HepG2 (cell line): ENCODE results near the gene SETD2. TPM values are rescaled to one million over a fixed set of nuclear protein-coding genes. Genes with fewer than 3 reads are reported as not detected.

ENCODE experiments used
- ATAC-seq: fragments of 200-7000 bp; cut with Tn5 transposase; 3 replicates; pipeline ENCODE4 v1.9.1; 2020; ENCODE audit warnings: mild to moderate bottlenecking, moderate library complexity
- BruUV-seq: library from RNA; stranded (reverse); fragments of 400-500 nt; replicated peaks from 2 replicates; lab custom pipeline; 2021; lab: Mats Ljungman, UMichigan
- CTCF ChIA-PET: fragments of 300-600 bp; formaldehyde crosslinking; extraction: SDS; loops from one replicate; lab custom pipeline; 2021; ENCODE audit warnings: low total read pairs, inconsistent platforms, low intra/inter-chr PET ratio; lab: Yijun Ruan, JAX
- POLR2A ChIA-PET: fragments of 350-600 bp; sonication (Branson Sonifier 250); formaldehyde crosslinking; loops from one replicate; lab custom pipeline; 2020; ENCODE audit warnings: antibody characterized with exemption, inconsistent platforms; lab: Yijun Ruan, JAX
- DNase-seq: peaks from one replicate; pipeline ENCODE4 v3.0.0-alpha.2; 2015; ENCODE audit warnings: low spot score
- FAIRE-seq: peaks from 3 replicates; lab custom pipeline; 2011; peaks lifted over from hg19 to GRCh38; lab: Jason Lieb, UNC
- H2AFZ ChIP-seq: one replicate; pipeline ENCODE4 v1.6.1; 2011; ENCODE audit warnings: low read length, inconsistent platforms
- H3K27ac ChIP-seq: fragments of 300-600 bp; 3 replicates; pipeline ENCODE4 v1.8.0; 2011; ENCODE audit warnings: mixed run types, mild to moderate bottlenecking, mixed read lengths, low read length, inconsistent platforms; ENCODE audit not compliant: insufficient read depth; ENCODE audit errors: extremely low read length
- H3K27me3 ChIP-seq, 2 experiments: fragments of 200-600 bp in 1 of 2; 2 replicates in 1 of 2; 3 replicates in 1 of 2; pipeline versions ENCODE4 v1.6.0 to v1.8.0; 2011; ENCODE audit warnings: low read length in 2 of 2, mild to moderate bottlenecking in 2 of 2, moderate library complexity in 2 of 2, inconsistent platforms in 1 of 2; ENCODE audit not compliant: insufficient read depth in 2 of 2, control insufficient read depth in 1 of 2
- H3K36me3 ChIP-seq, 2 experiments: fragments of 200-600 bp in 1 of 2; replicated peaks in 1 of 2; 2 replicates in 1 of 2; 3 replicates in 1 of 2; pipeline versions ENCODE4 v1.5.1 to v1.8.0; 2011; ENCODE audit warnings: low read length in 2 of 2, inconsistent platforms in 1 of 2; ENCODE audit not compliant: insufficient read depth in 2 of 2, control insufficient read depth in 1 of 2
- H3K4me1 ChIP-seq: 2 replicates; pipeline ENCODE4 v1.5.1; 2012; ENCODE audit warnings: low read length, inconsistent platforms; ENCODE audit not compliant: insufficient read depth
- H3K4me2 ChIP-seq: 2 replicates; pipeline ENCODE4 v1.6.0; 2011; ENCODE audit warnings: low read depth, low read length, inconsistent platforms
- H3K4me3 ChIP-seq, 3 experiments: fragments of 200-600 bp in 1 of 3; sonication (generic), shearing (Covaris generic) in 1 of 3; replicated peaks in 1 of 3; 2 replicates each; pipeline ENCODE4 v1.5.1; 2011 to 2016; ENCODE audit warnings: low read length in 3 of 3, inconsistent platforms in 2 of 3, low read depth in 2 of 3, mild to moderate bottlenecking in 2 of 3, control low read depth in 1 of 3, mixed read lengths in 1 of 3; ENCODE audit not compliant: insufficient read depth in 1 of 3
- H3K79me2 ChIP-seq: one replicate; pipeline ENCODE4 v1.6.1; 2011; ENCODE audit warnings: low read length, inconsistent platforms; ENCODE audit not compliant: insufficient read depth
- H3K9ac ChIP-seq: 2 replicates; pipeline ENCODE4 v1.6.0; 2011; ENCODE audit warnings: mild to moderate bottlenecking, low read depth, low read length, inconsistent platforms; ENCODE audit not compliant: insufficient read depth
- H3K9me3 ChIP-seq: 2 replicates; pipeline ENCODE4 v1.5.1; 2012; ENCODE audit warnings: mild to moderate bottlenecking, low read length
- H4K20me1 ChIP-seq: 2 replicates; pipeline ENCODE4 v1.6.0; 2011; ENCODE audit warnings: inconsistent platforms, mild to moderate bottlenecking, low read length, moderate library complexity; ENCODE audit not compliant: insufficient read depth
- AHDC1 ChIP-seq: sonication (generic); formaldehyde crosslinking; IDR thresholded peaks from 2 replicates; pipeline ENCODE4 v1.5.1; 2020; ENCODE audit warnings: mild to moderate bottlenecking, missing genetic modification reagents, borderline replicate concordance
- ASH2L ChIP-seq: fragments of 300-600, 200-600 bp; sonication (generic); IDR thresholded peaks from 2 replicates; pipeline ENCODE4 v1.7.0; 2017; ENCODE audit warnings: low read depth, mild to moderate bottlenecking, moderate library complexity, mixed read lengths, low read length; ENCODE audit not compliant: insufficient read length
- MAFK ChIP-seq, 2 experiments: IDR thresholded peaks in 1 of 2; conservative IDR thresholded peaks in 1 of 2; 2 replicates each; pipeline ENCODE4 v1.6.1; 2011; ENCODE audit warnings: improper control_type of control experiment in 2 of 2, low read length in 2 of 2
- RARA ChIP-seq: IDR thresholded peaks from 2 replicates; pipeline ENCODE4 v1.6.1; 2016; ENCODE audit warnings: missing genetic modification reagents, missing compliant biosample characterization
- ZBED4 ChIP-seq: sonication (generic); formaldehyde crosslinking; IDR thresholded peaks from 2 replicates; pipeline ENCODE4 v1.4.0; 2020; ENCODE audit warnings: missing genetic modification reagents, borderline replicate concordance
- ZMYM3 ChIP-seq: sonication (generic); formaldehyde crosslinking; IDR thresholded peaks from 2 replicates; pipeline ENCODE4 v1.5.1; 2020; ENCODE audit warnings: mild to moderate bottlenecking, missing genetic modification reagents
- WGBS: methylation state at CpG from one replicate; pipeline ENCODE4 v1.1.6; 2017; ENCODE audit warnings: low lambda C conversion rate; 5-methylcytosine and 5-hydroxymethylcytosine counted together
- in situ Hi-C: cut with HindIII; loops from 2 replicates; pipeline ENCODE4 v1.10.0; 2017; ENCODE audit warnings: low pct_unique_long_range_greater_than_20kb; ENCODE audit not compliant: extremely low pct_ligation_motif_present
- intact Hi-C: fragments of 100-400 bp; cut with micrococcal nuclease; formaldehyde crosslinking; loops from one replicate; pipeline ENCODE4 v1.10.0; 2022; ENCODE audit not compliant: unreplicated experiment
- polyA plus RNA-seq, 8 experiments: library from polyadenylated mRNA; depleted of rRNA in 3 of 8; stranded (reverse) in 7 of 8; unstranded in 1 of 8; fragments of >200 nt; fragmentation: Illumina TruSeq in 4 of 8; extraction: Trizol in 4 of 8; gene quantifications; 2 replicates each; pipeline versions ENCODE4 v1.2.1 to v1.2.3, GENCODE V29; 2011 to 2016; ENCODE audit warnings: low read depth in 4 of 8, missing spikeins in 1 of 8, mixed read lengths in 1 of 8; ENCODE audit not compliant: insufficient read depth in 1 of 8
- total RNA-seq, 5 experiments: library from RNA; depleted of rRNA; stranded (reverse); fragments of >200 nt; fragmentation: Illumina TruSeq; extraction: Trizol; gene quantifications; 2 replicates each; pipeline ENCODE4 v1.2.3, GENCODE V29; 2016; ENCODE audit warnings: low read depth in 1 of 5

The SETD2 gene
- total and polyA plus RNA-seq, 2 of the 13 experiments (the other 11 are each of a cell fraction or from before 2014, with no cell fraction given) = 14.2 to 24.2 TPM

GRCh38 chr3:47149339-47149933 lies 14.5 kb downstream of the SETD2 start:
- in situ Hi-C loops = no loop called here
- intact Hi-C loops = no loop called here
- ATAC-seq (peak; percentile 68), DNase-seq (no peak)
- Histone ChIP-seq H3K36me3 (0 out of 5 replicates have a peak, but pooled peaks cover 0 to 4% of the 10 kb centered on the region in 2 experiments), H3K4me3 (no peak overlapping the region), H3K4me1 (peaks cover 72% of the 10 kb centered on the region), H3K9me3 (no peaks in the 10 kb centered on the region), H3K4me2 (peak overlapping the region; percentile 28), H4K20me1 (peaks cover 30% of the 10 kb centered on the region)
- TF ChIP-seq ZBED4 (CRISPR knock-in tag) = no peak
- peak; percentile 7; the same call in 1 of the 2 replicates for TF ChIP-seq AHDC1
- TF ChIP-seq MAFK (conservative IDR thresholded peaks at IDR 0.05 in 1 of 2, IDR thresholded peaks at IDR 0.05 in 1 of 2; ENCODE audit: low read length in 2 of 2) = no peak
- TF ChIP-seq RARA (CRISPR knock-in tag) = 0 out of 2 replicates have a peak, but pooled peaks have one; percentile 14
- TF ChIP-seq ZMYM3 = no peak
- peak; percentile 43 for TF ChIP-seq ASH2L
- TF ChIP-seq, all 625 proteins: peak for 3
- BruUV-seq = no TSS peak
- Histone ChIP-seq H3K79me2 (peaks cover 89% of the 10 kb centered on the region), H3K27ac (peak overlapping the region; percentile 67), H3K9ac (no peak overlapping the region), H3K27me3 (no peaks in the 10 kb centered on the region), H2AFZ (no peak overlapping the region)
- ChIA-PET CTCF (no interaction called here), POLR2A (interaction anchor here (1.4 to 2.8 kb wide), 2 partner anchors 9 to 14 kb away, joined by 3 to 9 read pairs; partner anchors contain the start of gene SETD2)
- 9% methylated on average over 2 of the region's 2 CpGs for WGBS
- FAIRE-seq = no peak
